A549 (cell line): ENCODE results near the gene KIAA0513.

Experiments used
- EP300 ChIP-seq, 2 experiments: fragments of >200 bp; sonication (Bioruptor Twin); formaldehyde crosslinking; IDR thresholded peaks; 2 replicates in 1 of 2; 3 replicates in 1 of 2; pipeline ENCODE4 v1.6.1; 2016 to 2017
- GATA3 ChIP-seq: IDR thresholded peaks from 2 replicates; pipeline ENCODE4 v1.6.1; 2012; ENCODE audit warnings: borderline replicate concordance
- HDAC2 ChIP-seq: fragments of 200-600 bp; sonication (generic); IDR thresholded peaks from 2 replicates; pipeline ENCODE4 v1.6.1; 2016
- TF ChIP-seq, protein P1 (sequence below): fragments of >200 bp; sonication (Bioruptor Twin); formaldehyde crosslinking; IDR thresholded peaks from 3 replicates; pipeline ENCODE4 v1.5.1; 2016

DNA sequence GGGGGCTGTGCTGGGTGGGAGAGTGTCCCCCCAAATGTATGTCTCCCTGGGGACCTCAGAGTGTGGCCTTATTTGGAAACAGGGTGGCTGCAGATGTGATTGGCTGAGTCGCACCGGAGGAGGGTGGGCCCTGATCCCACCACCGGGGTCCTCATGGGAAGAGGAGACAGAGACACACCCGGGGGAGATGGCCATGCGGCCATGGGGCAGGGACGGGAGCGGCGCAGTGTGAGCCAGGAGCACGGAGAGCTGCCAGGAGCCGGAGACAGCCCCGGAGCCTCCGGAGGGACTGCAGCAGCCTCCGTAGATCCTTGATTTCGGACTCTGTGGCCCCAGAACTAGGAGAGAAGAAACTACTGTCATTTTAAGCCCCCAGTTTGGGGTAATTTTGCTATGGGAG, 86.3 kb downstream of the KIAA0513 start:
- TF ChIP-seq, protein P1, sequence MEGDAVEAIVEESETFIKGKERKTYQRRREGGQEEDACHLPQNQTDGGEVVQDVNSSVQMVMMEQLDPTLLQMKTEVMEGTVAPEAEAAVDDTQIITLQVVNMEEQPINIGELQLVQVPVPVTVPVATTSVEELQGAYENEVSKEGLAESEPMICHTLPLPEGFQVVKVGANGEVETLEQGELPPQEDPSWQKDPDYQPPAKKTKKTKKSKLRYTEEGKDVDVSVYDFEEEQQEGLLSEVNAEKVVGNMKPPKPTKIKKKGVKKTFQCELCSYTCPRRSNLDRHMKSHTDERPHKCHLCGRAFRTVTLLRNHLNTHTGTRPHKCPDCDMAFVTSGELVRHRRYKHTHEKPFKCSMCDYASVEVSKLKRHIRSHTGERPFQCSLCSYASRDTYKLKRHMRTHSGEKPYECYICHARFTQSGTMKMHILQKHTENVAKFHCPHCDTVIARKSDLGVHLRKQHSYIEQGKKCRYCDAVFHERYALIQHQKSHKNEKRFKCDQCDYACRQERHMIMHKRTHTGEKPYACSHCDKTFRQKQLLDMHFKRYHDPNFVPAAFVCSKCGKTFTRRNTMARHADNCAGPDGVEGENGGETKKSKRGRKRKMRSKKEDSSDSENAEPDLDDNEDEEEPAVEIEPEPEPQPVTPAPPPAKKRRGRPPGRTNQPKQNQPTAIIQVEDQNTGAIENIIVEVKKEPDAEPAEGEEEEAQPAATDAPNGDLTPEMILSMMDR: no peak
- TF ChIP-seq EP300 (IDR thresholded peaks at IDR 0.05) (no peak), GATA3 (no peak), HDAC2 (no peak)
